GM19324 (cell line): ENCODE results near the gene THEMIS2.
A peak's percentile ranks its signal among the peaks of the same experiment; 100 is the strongest.
"Not testable (repeated sequence)": the region's sequence is repeated elsewhere in the genome, so short reads cannot be mapped to it uniquely, and the experiment has no call there.

Source experiments
- ATAC-seq: cut with Tn5 transposase; IDR thresholded peaks from one replicate; pipeline ENCODE4 v1.9.1; 2021; ENCODE audit warnings: mild to moderate bottlenecking, moderate library complexity; ENCODE audit not compliant: unreplicated experiment, low FRiP score

THEMIS2 gene

GRCh38 chr1:27872059-27872801 is at the start of gene THEMIS2:
THEMIS2 (plus strand) TSS chr1:27872544; CDS start chr1:27872572, 28 bp downstream.
- ATAC-seq: no peak

GRCh38 chr1:27823784-27824183 is 48.6 kb upstream of the THEMIS2 start:
- ATAC-seq: no peak

- ATAC-seq: no peak
These were observed 47.9 kb upstream of the THEMIS2 start for GRCh38 chr1:27824411-27824810.

- not testable (repeated sequence) for ATAC-seq
These were observed 42.9 kb upstream of the THEMIS2 start for GRCh38 chr1:27829339-27829960.

- peak; percentile 90 for ATAC-seq
These were observed 41.5 kb upstream of the THEMIS2 start, which contains the start of gene PPP1R8 for GRCh38 chr1:27830621-27831440. PPP1R8 (plus strand) TSS chr1:27830782; CDS start chr1:27830836, 54 bp downstream.

- no peak for ATAC-seq
These were observed 40.6 kb upstream of the THEMIS2 start for GRCh38 chr1:27831568-27832410.

GRCh38 chr1:27832762-27833161 is 39.6 kb upstream of the THEMIS2 start:
- no peak for ATAC-seq

GRCh38 chr1:27833470-27833869 is 38.9 kb upstream of the THEMIS2 start:
- ATAC-seq: no peak

GRCh38 chr1:27835046-27835445 is 37.3 kb upstream of the THEMIS2 start:
- ATAC-seq: no peak

- ATAC-seq: no peak
These were observed 36.8 kb upstream of the THEMIS2 start for GRCh38 chr1:27835501-27835900.

GRCh38 chr1:27849951-27850350 is 22.4 kb upstream of the THEMIS2 start:
- no peak for ATAC-seq

- no peak for ATAC-seq
These were observed 17.3 kb upstream of the THEMIS2 start for GRCh38 chr1:27855085-27855484.

- ATAC-seq: no peak
These were observed 15.6 kb upstream of the THEMIS2 start for GRCh38 chr1:27856561-27857343.

GRCh38 chr1:27857552-27857951 is 14.8 kb upstream of the THEMIS2 start:
- not testable (repeated sequence) for ATAC-seq

GRCh38 chr1:27858072-27858948 is 14.0 kb upstream of the THEMIS2 start:
- peak; percentile 59 for ATAC-seq

GRCh38 chr1:27858949-27859576 is 13.3 kb upstream of the THEMIS2 start:
- ATAC-seq: no peak

GRCh38 chr1:27861436-27861835 is 10.9 kb upstream of the THEMIS2 start:
- ATAC-seq: no peak

GRCh38 chr1:27862004-27862403 is 10.3 kb upstream of the THEMIS2 start:
- no peak for ATAC-seq
